Eye (tissue), 1 donor: ENCODE results near the gene MAGI1.

ENCODE experiments used
- DNase-seq: peaks from one replicate; pipeline ENCODE4 v3.0.0-alpha.2; 2015

The MAGI1 gene

DNA sequence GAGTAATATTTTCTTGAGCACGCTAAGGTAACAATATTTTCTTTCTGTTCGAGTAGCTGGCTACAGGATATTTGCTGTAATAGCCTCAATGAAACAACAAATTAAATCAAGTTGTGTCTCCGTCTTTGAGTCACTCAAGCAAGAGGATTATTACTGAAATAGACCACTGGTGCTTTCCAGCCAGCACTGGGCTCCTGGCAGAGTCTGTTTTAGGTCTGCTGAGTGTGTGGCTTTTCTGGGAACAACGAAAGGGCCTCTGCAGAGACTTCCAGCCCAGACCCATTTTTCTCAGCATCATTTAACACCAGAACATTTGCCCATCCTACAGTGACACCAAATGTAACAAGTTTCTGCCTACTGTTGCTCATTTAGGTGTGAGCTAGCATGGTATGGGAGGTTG, 652.9 kb downstream of the MAGI1 start:
- DNase-seq, result peak; percentile 14

DNA sequence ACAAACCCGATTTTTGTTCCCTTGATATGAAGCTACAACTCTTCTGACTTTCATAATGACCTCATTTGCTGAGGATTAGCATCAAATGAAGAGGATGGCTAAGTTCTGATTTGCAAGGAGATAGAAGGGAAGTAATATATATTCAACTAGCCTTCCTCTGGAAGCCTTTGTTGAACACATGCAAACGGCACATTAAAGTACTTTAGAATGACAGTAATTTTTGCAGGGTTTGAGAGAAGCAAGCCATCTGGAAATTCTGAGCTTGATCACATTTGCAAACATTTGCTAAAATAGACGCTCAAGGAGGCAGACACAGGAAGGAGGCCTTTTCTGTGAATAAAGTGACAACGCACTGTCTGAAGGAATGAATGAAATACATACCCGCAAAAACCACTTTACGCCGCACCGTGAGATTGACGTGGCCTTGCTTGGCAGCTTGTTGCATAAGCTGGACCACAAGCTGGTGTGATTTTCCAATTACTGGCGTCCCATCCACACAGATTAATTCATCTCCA, 657.2 kb downstream of the MAGI1 start:
- DNase-seq, result no peak

- no peak for DNase-seq
These were observed 659.5 kb downstream of the MAGI1 start for GRCh38 chr3:65379223-65379622.

- no peak for DNase-seq
These were observed 661.1 kb downstream of the MAGI1 start for GRCh38 chr3:65377637-65378036.

DNA sequence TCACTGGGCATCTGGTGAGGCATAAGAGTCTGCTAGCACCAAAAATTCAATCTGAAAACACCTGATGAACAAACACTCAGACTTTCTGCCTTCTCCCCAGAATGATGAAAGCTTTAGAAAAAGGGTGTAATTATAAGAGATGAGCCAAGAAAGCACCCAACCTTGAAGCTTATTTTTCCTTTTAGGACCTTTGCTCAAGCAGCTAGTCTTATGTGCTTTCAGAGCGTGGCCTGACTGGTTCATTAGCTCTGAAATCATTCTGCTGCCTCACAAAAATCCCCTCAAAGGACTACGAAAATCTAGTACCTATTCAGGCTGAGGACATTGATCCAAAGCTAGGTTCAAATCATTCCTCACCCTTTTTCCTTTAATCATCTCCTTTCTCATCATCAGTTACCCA, 662.3 kb downstream of the MAGI1 start:
- no peak for DNase-seq

GRCh38 chr3:65371053-65371452, 667.7 kb downstream of the MAGI1 start:
- DNase-seq, result no peak

GRCh38 chr3:65368866-65369265, 669.9 kb downstream of the MAGI1 start:
- DNase-seq, result no peak

DNA sequence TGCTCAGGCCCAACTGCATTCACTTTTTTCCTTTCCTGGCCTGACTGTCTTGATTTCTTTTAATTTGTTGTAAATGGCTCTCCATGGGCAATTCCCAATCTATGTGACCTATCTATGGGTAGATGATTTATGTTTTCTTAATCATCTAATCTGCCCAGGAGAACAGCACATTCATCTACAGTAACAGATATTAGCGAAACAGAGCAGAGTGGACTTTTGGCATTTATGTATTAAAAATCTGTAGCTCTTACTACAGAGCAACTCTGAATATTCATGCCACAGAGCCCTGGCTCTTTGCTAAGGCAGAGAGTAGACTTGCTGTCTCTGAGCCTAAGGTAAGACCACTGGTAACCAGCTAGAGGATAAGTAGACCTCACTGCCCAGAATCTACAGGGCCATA, 676.0 kb downstream of the MAGI1 start:
- no peak for DNase-seq

DNA sequence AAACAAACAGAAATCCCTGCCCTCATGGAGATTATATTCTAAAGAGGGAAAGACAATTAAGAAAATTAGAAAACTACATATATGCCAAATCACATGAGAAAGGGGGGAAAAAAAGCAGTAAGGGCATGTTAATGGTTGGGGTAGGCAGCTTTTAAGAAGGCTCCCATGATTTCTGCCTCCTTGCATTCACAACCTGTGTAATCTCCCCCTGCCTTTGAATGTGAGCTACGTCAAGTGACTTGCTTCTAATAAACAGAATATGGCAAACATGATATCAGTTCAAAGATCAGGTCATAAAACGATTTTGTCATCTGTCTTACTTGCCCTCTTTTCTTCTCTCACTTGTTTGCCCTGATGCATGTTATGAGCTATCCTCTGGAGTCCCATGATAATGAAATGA, 677.3 kb downstream of the MAGI1 start:
- DNase-seq, result no peak

GRCh38 chr3:65356331-65357248, 682.1 kb downstream of the MAGI1 start:
- peak; percentile 52 for DNase-seq

DNA sequence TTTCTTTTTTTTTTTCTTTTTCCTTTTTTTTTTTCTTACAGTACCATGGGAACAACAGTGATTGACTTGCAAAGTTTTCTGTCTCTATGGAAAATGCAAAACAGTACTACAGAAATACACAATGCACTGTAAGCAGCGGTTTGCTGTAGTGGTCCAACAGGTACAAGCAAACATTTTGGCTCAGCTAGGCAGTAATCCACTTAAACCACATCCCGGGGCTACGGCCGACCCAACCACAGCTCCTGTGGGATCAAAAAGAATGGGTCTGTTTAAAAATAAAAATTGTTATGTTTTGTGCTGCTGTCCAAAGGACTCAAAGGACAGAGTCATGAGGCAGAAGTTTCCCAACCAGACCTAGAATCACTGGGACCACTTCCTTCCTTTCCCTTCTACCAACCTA, 683.8 kb downstream of the MAGI1 start:
- no peak for DNase-seq

- no peak for DNase-seq
These were observed 685.8 kb downstream of the MAGI1 start for GRCh38 chr3:65352951-65353350.

DNA sequence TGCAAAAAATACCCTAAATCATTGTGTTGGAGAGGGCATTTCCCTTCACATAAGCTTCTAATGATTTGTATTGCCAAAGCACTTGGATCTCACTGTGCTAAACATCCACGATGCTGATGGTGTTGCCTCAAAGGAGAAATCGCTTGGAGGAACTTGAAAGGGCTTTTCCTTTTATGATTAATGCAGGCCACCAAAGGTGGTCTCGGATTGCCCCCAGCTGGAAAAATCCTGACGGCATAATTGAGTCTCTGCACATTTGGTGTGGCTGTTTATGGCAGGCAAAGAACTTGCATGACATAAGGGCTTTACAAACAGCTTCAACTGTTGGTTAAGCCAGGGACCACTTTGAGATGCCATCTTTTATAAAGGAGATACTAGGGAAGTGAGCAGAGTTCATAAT, 687.0 kb downstream of the MAGI1 start:
- peak; percentile 21 for DNase-seq

GRCh38 chr3:65350801-65351476, 687.8 kb downstream of the MAGI1 start:
- DNase-seq, result no peak

DNA sequence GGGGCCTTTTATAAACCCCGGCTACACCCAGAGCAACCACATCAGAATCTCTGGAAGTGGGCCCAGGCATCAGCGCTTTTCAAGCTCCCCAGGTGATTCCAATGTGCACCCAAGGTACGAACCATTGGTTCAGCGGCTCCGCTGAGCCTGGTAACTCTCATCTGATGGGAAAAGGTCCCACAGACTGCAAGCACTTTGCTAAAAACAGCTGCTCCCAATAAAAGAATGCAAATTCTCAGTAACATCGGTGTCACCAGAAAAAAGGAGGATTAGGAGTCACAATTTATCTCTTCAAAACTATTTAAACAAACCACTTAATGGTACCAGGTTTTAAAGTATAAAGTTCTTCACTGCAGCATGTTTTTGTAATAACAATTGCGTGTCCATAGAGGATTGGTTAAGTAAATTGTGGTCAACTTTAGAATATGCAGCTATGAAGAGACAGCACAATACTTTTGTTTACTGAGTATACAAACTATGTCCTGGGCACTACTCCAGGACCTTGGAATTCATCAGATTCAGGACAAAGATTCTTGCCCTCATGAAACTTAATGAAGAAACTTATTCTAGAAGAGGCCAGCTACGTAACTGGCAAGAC, 690.2 kb downstream of the MAGI1 start:
- DNase-seq, result peak; percentile 26

DNA sequence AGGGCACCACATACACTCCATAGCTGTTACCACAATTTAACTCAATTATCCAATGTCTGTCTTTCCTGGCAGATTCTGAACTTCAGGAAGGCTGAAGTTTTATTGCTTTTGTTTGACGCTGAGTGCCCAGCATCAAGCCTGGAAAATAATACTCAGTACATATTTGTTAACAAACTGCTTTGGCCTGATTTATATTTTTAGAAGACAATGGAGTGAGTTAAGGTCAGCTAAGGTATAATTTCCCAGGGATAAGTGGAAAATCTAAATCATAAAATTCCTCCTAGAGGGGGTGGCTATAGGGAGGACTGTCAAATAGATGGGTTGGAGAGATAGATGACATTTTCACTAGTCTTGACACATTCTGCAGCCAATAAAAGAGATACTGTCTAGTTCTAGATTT, 691.6 kb downstream of the MAGI1 start:
- no peak for DNase-seq

DNA sequence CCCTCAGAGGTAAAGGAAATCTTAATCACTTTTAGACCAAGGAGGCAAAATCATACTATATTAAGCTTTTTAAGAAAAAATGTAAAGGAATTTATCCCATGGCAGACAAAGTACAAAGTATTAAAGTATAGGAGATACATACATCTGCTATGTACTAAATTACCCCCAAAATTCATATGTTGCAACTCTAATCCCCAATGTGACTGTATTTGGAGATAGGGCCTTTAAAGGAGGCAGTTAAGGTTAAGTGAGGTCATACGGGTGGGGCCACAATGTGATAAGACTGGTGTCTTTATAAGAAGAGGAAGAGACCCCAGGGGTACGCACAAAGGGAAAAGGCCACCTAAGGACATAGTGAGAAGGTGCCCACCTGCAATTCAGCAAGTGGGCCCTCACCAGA, 693.9 kb downstream of the MAGI1 start:
- DNase-seq, result no peak

DNA sequence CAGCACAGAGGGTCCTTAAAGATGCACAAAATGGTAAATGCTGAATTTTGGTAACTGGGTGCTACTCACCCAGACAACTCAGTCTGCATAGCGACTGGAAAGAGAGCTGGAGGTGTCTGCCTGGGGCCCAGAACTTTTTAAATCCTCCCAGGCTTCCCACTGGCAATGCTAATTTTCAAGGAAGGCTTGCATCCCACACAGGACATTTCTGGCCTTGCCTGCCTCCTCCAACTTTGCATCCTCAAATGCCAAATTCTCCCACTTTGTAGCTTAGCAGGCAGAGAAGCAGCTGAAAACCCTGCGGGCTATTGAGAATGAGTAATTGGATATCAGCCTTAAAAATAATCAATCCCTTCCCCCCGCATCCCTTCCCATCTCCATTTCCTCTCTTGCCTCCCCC, 694.3 kb downstream of the MAGI1 start:
- no peak for DNase-seq

DNA sequence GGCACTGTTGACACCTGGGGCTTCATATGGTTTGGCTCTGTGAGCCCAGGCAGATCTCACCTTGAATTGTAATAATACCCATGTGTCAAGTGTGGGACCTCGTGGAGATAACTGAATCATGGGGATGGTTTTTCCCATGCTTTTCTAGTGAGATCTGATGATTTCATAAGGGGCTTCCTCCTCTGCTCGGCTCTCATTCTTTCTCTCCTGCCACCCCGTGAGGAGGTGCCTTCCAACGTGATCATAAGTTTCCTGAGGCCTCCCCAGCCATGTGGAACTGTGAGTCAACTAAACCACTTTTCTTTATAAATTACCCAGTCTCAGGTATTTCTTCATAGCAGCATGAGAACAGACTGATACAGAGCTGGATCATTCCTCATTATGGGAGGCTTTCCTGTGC, 695.0 kb downstream of the MAGI1 start:
- no peak for DNase-seq

DNA sequence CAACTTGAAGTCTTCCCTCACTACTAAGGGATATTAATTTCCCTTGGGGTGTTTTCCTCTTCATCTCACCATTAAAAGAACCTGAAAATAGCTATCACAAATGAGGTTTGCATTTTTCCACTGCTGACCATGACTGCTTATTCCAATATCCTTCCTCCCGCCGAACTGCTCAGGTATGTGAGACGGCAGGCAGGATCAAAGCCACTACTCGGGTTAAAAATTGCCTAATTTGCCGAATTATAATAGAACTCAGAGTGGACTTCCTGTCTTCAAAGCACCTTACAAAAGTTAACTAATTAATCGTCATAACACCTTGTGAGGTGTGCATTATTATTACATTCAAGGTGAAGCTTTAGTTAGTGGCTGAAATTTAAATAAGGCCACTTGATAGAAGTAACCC, 695.7 kb downstream of the MAGI1 start:
- DNase-seq, result no peak

DNA sequence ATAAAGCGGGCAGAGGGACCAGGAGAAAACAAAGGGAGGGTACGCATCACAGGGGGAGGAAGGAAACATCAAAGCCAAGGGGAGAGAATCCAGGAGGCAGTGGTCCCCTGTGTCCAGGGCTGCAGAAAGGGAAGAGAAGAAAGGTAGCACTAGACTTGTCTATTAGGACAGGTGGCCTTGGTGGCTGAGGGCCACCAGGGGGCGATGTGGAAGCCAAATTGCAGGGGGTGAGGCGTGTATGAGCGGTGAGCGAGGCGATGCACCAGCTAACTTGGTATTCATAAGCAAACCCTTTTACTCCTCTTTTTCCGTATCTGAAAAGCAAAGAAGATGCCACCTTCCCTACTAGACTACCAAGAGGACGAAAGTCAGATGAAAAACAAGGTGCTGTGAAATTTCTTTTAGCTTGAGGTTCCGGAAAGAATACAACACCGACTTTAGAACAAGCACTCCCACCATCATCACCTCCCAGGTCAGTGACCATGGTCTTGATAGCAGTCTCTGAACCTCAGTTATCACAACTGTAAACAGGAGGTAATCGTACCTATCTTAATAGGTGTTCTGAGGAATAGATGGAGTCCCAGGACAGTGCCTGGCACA, 696.5 kb downstream of the MAGI1 start:
- peak; percentile 42 for DNase-seq

DNA sequence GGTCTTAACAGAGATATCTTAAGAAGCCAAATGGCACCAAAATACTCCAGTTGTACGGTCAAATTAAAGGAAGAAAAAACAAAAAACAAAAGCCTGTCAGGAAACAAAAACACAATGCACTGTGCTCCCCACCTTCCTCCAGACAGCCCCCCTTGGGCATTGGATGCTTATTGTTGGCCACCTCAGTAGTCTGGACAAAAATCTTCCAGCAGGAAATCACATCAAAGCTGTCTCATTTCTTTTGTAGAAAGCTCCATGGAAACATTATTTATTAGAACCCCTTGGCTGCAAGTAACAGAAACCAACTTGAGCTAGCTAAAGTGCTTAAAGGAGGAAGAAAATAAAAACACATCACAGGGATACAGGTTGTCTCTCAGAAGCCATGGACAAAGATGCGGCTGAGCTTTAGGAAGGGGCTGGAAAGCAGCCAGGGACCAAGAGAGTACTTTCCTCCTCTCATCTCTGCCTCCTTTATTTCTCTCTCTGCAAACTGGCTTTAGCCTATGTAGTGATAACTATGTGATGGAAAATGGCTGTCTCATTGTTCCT, 699.5 kb downstream of the MAGI1 start:
- no peak for DNase-seq

- DNase-seq, result no peak
These were observed 700.1 kb downstream of the MAGI1 start for GRCh38 chr3:65338571-65338970.
